ENCODE data around the gene TRAPPC1. TPM values are rescaled to one million over a fixed set of nuclear protein-coding genes. Genes with fewer than 3 reads are reported as not detected.

The TRAPPC1 gene
- total RNA-seq (2012; rRNA removed) = 48.3 and 51.7 TPM in 2 replicates

- H3K36me3 ChIP-seq (ENCODE audit: insufficient read depth, low read length) = peaks cover 25% of the 10 kb centered on the region
- H3K4me2 ChIP-seq (ENCODE audit: low read length) = peak within 1 kb of the TSS; percentile 92
- H3K4me1 ChIP-seq (ENCODE audit: control insufficient read depth, insufficient read depth, low read length) = peaks cover 21% of the 10 kb centered on the region
- no peaks in the 10 kb centered on the region for H3K27me3 ChIP-seq (ENCODE audit: control insufficient read depth, insufficient read depth, low read length)
- H3K4me3 ChIP-seq (ENCODE audit: low read length) = peak within 1 kb of the TSS; percentile 83
- H3K9ac ChIP-seq (ENCODE audit: low read depth, low read length) = peak within 1 kb of the TSS; percentile 89
- no peaks in the 10 kb centered on the region for H3K9me3 ChIP-seq (replicated peaks; ENCODE audit: low read length)
Observed at GRCh38 chr17:7931709-7932482, at the start of gene TRAPPC1, which contains the start of gene CNTROB. TRAPPC1 (minus strand) TSS chr17:7931946; CDS start chr17:7931829, 117 bp downstream. CNTROB (plus strand) TSS chr17:7932206; CDS start chr17:7933080, 874 bp downstream.

GRCh38 chr17:7977805-7978204, 46.1 kb upstream of the TRAPPC1 start:
- peaks cover 14% of the 10 kb centered on the region for H3K4me1 ChIP-seq (ENCODE audit: control insufficient read depth, insufficient read depth, low read length)
- H3K9ac ChIP-seq (ENCODE audit: low read depth, low read length) = no peak overlapping the region

GRCh38 chr17:7977039-7977438, 45.3 kb upstream of the TRAPPC1 start:
- Histone ChIP-seq H3K27me3 (ENCODE audit: control insufficient read depth, insufficient read depth, low read length) (no peaks in the 10 kb centered on the region), H3K9ac (ENCODE audit: low read depth, low read length) (no peak overlapping the region), H3K4me2 (ENCODE audit: low read length) (no peak overlapping the region), H3K9me3 (replicated peaks; ENCODE audit: low read length) (peaks cover 5% of the 10 kb centered on the region), H3K4me1 (ENCODE audit: control insufficient read depth, insufficient read depth, low read length) (peaks cover 7% of the 10 kb centered on the region), H3K4me3 (ENCODE audit: low read length) (no peak overlapping the region), H3K36me3 (ENCODE audit: insufficient read depth, low read length) (no peaks in the 10 kb centered on the region)

More at GRCh38 chr17:7977805-7978204, 46.1 kb upstream of the TRAPPC1 start:
- peaks cover 5% of the 10 kb centered on the region for H3K9me3 ChIP-seq (replicated peaks; ENCODE audit: low read length)
- no peak overlapping the region for H3K4me3 ChIP-seq (ENCODE audit: low read length)
- no peaks in the 10 kb centered on the region for H3K27me3 ChIP-seq (ENCODE audit: control insufficient read depth, insufficient read depth, low read length)
- H3K36me3 ChIP-seq (ENCODE audit: insufficient read depth, low read length) = no peaks in the 10 kb centered on the region
- no peak overlapping the region for H3K4me2 ChIP-seq (ENCODE audit: low read length)

- no peaks in the 10 kb centered on the region for H3K36me3 ChIP-seq (ENCODE audit: insufficient read depth, low read length)
- H3K4me2 ChIP-seq (ENCODE audit: low read length) = no peak overlapping the region
- no peak overlapping the region for H3K4me3 ChIP-seq (ENCODE audit: low read length)
- no peaks in the 10 kb centered on the region for H3K27me3 ChIP-seq (ENCODE audit: control insufficient read depth, insufficient read depth, low read length)
- peaks cover 5% of the 10 kb centered on the region for H3K9me3 ChIP-seq (replicated peaks; ENCODE audit: low read length)
- no peak overlapping the region for H3K9ac ChIP-seq (ENCODE audit: low read depth, low read length)
- H3K4me1 ChIP-seq (ENCODE audit: control insufficient read depth, insufficient read depth, low read length) = no peaks in the 10 kb centered on the region
Observed at GRCh38 chr17:7974638-7975131, 42.9 kb upstream of the TRAPPC1 start.

- H3K4me3 ChIP-seq (ENCODE audit: low read length) = no peak overlapping the region
- H3K4me2 ChIP-seq (ENCODE audit: low read length) = no peak overlapping the region
- H3K9ac ChIP-seq (ENCODE audit: low read depth, low read length) = no peak overlapping the region
- H3K36me3 ChIP-seq (ENCODE audit: insufficient read depth, low read length) = no peaks in the 10 kb centered on the region
- H3K4me1 ChIP-seq (ENCODE audit: control insufficient read depth, insufficient read depth, low read length) = no peaks in the 10 kb centered on the region
- H3K9me3 ChIP-seq (replicated peaks; ENCODE audit: low read length) = peaks cover 5% of the 10 kb centered on the region
- H3K27me3 ChIP-seq (ENCODE audit: control insufficient read depth, insufficient read depth, low read length) = peaks cover 3% of the 10 kb centered on the region
Observed at GRCh38 chr17:7972131-7972785, 40.5 kb upstream of the TRAPPC1 start.

- peaks cover 3% of the 10 kb centered on the region for H3K27me3 ChIP-seq (ENCODE audit: control insufficient read depth, insufficient read depth, low read length)
- peaks cover 5% of the 10 kb centered on the region for H3K9me3 ChIP-seq (replicated peaks; ENCODE audit: low read length)
- no peaks in the 10 kb centered on the region for H3K36me3 ChIP-seq (ENCODE audit: insufficient read depth, low read length)
- H3K4me3 ChIP-seq (ENCODE audit: low read length) = no peak overlapping the region
- H3K9ac ChIP-seq (ENCODE audit: low read depth, low read length) = no peak overlapping the region
- H3K4me1 ChIP-seq (ENCODE audit: control insufficient read depth, insufficient read depth, low read length) = no peaks in the 10 kb centered on the region
- no peak overlapping the region for H3K4me2 ChIP-seq (ENCODE audit: low read length)
Observed at GRCh38 chr17:7971651-7972050, 39.9 kb upstream of the TRAPPC1 start.

GRCh38 chr17:7969433-7969832, 37.7 kb upstream of the TRAPPC1 start:
- no peaks in the 10 kb centered on the region for H3K4me1 ChIP-seq (ENCODE audit: control insufficient read depth, insufficient read depth, low read length)
- H3K4me3 ChIP-seq (ENCODE audit: low read length) = no peak overlapping the region
- no peaks in the 10 kb centered on the region for H3K9me3 ChIP-seq (replicated peaks; ENCODE audit: low read length)
- no peak overlapping the region for H3K4me2 ChIP-seq (ENCODE audit: low read length)
- H3K9ac ChIP-seq (ENCODE audit: low read depth, low read length) = no peak overlapping the region
- peaks cover 3% of the 10 kb centered on the region for H3K27me3 ChIP-seq (ENCODE audit: control insufficient read depth, insufficient read depth, low read length)
- H3K36me3 ChIP-seq (ENCODE audit: insufficient read depth, low read length) = no peaks in the 10 kb centered on the region

GRCh38 chr17:7967751-7968150, 36.0 kb upstream of the TRAPPC1 start:
- peaks cover 3% of the 10 kb centered on the region for H3K27me3 ChIP-seq (ENCODE audit: control insufficient read depth, insufficient read depth, low read length)
- no peak overlapping the region for H3K9ac ChIP-seq (ENCODE audit: low read depth, low read length)
- H3K4me3 ChIP-seq (ENCODE audit: low read length) = no peak overlapping the region
- H3K4me1 ChIP-seq (ENCODE audit: control insufficient read depth, insufficient read depth, low read length) = no peaks in the 10 kb centered on the region
- H3K9me3 ChIP-seq (replicated peaks; ENCODE audit: low read length) = no peaks in the 10 kb centered on the region
- H3K4me2 ChIP-seq (ENCODE audit: low read length) = no peak overlapping the region
- no peaks in the 10 kb centered on the region for H3K36me3 ChIP-seq (ENCODE audit: insufficient read depth, low read length)

- Histone ChIP-seq H3K9me3 (replicated peaks; ENCODE audit: low read length) (no peaks in the 10 kb centered on the region), H3K4me3 (ENCODE audit: low read length) (no peak overlapping the region), H3K9ac (ENCODE audit: low read depth, low read length) (no peak overlapping the region), H3K4me1 (ENCODE audit: control insufficient read depth, insufficient read depth, low read length) (no peaks in the 10 kb centered on the region), H3K4me2 (ENCODE audit: low read length) (no peak overlapping the region), H3K36me3 (ENCODE audit: insufficient read depth, low read length) (no peaks in the 10 kb centered on the region), H3K27me3 (ENCODE audit: control insufficient read depth, insufficient read depth, low read length) (peaks cover 11% of the 10 kb centered on the region)
Observed at GRCh38 chr17:7961421-7961820, 29.7 kb upstream of the TRAPPC1 start.

- Histone ChIP-seq H3K4me3 (ENCODE audit: low read length) (no peak overlapping the region), H3K9ac (ENCODE audit: low read depth, low read length) (no peak overlapping the region), H3K9me3 (replicated peaks; ENCODE audit: low read length) (no peaks in the 10 kb centered on the region)
Observed at GRCh38 chr17:7959503-7960253, 27.9 kb upstream of the TRAPPC1 start.

More at GRCh38 chr17:7959503-7960253, 27.9 kb upstream of the TRAPPC1 start:
- no peaks in the 10 kb centered on the region for H3K36me3 ChIP-seq (ENCODE audit: insufficient read depth, low read length)
- no peak overlapping the region for H3K4me2 ChIP-seq (ENCODE audit: low read length)
- peaks cover 11% of the 10 kb centered on the region for H3K27me3 ChIP-seq (ENCODE audit: control insufficient read depth, insufficient read depth, low read length)
- no peaks in the 10 kb centered on the region for H3K4me1 ChIP-seq (ENCODE audit: control insufficient read depth, insufficient read depth, low read length)

Measured in skeletal muscle satellite cell (primary cell).